ENCODE data around the gene CNTN6. TPM values are rescaled to one million over a fixed set of nuclear protein-coding genes. Genes with fewer than 3 reads are reported as not detected.

CNTN6 gene
- total RNA-seq, 2 donors from 2014 or later, result not detected

GRCh38 chr3:1348547-1348946 lies 255.7 kb downstream of the CNTN6 start:
- no peak overlapping the region for H3K27ac ChIP-seq
- no peaks in the 10 kb centered on the region for H3K36me3 ChIP-seq (replicated peaks in 1 of 2; ENCODE audit: insufficient read depth in 1 of 2, low read depth in 2 of 2)
- no peak for ATAC-seq
- no peak for TF ChIP-seq POLR2A (IDR thresholded peaks at IDR 0.05)
- TF ChIP-seq, protein P1, sequence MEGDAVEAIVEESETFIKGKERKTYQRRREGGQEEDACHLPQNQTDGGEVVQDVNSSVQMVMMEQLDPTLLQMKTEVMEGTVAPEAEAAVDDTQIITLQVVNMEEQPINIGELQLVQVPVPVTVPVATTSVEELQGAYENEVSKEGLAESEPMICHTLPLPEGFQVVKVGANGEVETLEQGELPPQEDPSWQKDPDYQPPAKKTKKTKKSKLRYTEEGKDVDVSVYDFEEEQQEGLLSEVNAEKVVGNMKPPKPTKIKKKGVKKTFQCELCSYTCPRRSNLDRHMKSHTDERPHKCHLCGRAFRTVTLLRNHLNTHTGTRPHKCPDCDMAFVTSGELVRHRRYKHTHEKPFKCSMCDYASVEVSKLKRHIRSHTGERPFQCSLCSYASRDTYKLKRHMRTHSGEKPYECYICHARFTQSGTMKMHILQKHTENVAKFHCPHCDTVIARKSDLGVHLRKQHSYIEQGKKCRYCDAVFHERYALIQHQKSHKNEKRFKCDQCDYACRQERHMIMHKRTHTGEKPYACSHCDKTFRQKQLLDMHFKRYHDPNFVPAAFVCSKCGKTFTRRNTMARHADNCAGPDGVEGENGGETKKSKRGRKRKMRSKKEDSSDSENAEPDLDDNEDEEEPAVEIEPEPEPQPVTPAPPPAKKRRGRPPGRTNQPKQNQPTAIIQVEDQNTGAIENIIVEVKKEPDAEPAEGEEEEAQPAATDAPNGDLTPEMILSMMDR (IDR thresholded peaks at IDR 0.05), result no peak
- no peak overlapping the region for H3K4me3 ChIP-seq
- H3K9me3 ChIP-seq, result no peaks in the 10 kb centered on the region
- DNase-seq, result no peak
- 72 to 77% methylated on average over 3 of the region's 3 CpGs for WGBS, 2 donors
- H3K27me3 ChIP-seq, result no peaks in the 10 kb centered on the region
- intact Hi-C loops (cut with DNase I), result no loop called here
- no peaks in the 10 kb centered on the region for H3K4me1 ChIP-seq

- 50 to 58% methylated on average over 3 of the region's 3 CpGs for WGBS, 2 donors
- Histone ChIP-seq H3K27ac (no peak overlapping the region), H3K27me3 (no peaks in the 10 kb centered on the region), H3K4me3 (no peak overlapping the region), H3K36me3 (replicated peaks in 1 of 2; ENCODE audit: insufficient read depth in 1 of 2, low read depth in 2 of 2) (no peaks in the 10 kb centered on the region), H3K4me1 (no peaks in the 10 kb centered on the region), H3K9me3 (no peaks in the 10 kb centered on the region)
- intact Hi-C loops (cut with DNase I), result no loop called here
- no peak for ATAC-seq
- no peak for DNase-seq
- no peak for TF ChIP-seq POLR2A (IDR thresholded peaks at IDR 0.05)
- TF ChIP-seq, protein P1 (IDR thresholded peaks at IDR 0.05), result no peak
Measured at GRCh38 chr3:1350885-1351284, 258.1 kb downstream of the CNTN6 start.

DNA sequence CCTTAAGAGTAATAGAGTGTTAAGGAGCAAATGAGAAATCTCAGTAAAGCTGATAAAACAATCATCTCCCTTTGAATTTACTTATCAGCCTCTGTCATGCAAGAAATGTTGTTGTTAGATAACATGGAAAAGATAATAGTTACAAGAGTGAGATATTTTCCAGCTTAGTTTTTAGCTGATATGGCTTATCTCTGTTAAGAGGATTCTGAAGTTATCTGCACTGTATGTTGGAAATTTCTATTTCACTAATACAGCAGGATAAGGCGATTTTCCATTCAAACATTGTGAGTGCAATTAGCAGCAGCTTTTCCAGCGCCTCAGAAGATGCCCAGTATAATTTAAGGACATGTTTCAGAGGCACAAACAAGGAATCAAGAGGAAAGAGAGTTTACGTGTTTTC lies 262.9 kb downstream of the CNTN6 start:
- no peak for TF ChIP-seq POLR2A (IDR thresholded peaks at IDR 0.05)
- TF ChIP-seq, protein P1 (IDR thresholded peaks at IDR 0.05), result no peak
- ATAC-seq, result no peak
- Histone ChIP-seq H3K36me3 (replicated peaks in 1 of 2; ENCODE audit: insufficient read depth in 1 of 2, low read depth in 2 of 2) (no peaks in the 10 kb centered on the region), H3K27me3 (no peaks in the 10 kb centered on the region), H3K9me3 (no peaks in the 10 kb centered on the region), H3K4me3 (no peak overlapping the region), H3K4me1 (no peaks in the 10 kb centered on the region), H3K27ac (no peak overlapping the region)
- WGBS, 2 donors, result 44 to 56% methylated on average over 3 of the region's 3 CpGs
- intact Hi-C loops (cut with DNase I), result no loop called here
- DNase-seq, result no peak

DNA sequence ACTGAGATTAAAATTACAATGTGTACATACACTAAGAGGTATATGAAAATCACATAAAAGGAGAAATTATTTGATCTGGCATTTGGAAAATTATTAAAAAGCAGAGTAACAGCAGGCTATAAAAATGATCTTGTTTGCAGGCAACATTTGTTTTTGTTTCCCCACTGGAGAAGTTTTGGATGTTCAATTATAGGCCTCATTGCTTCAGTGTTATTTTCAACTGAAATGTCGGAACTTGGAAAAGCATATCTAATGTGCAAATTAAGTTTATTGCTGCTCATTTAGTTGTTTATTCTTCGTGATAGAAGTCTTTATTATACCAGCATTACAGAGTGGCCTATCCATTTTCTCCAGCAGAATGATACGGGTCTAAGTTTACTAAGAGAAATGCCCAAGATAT lies 263.3 kb downstream of the CNTN6 start:
- Histone ChIP-seq H3K4me3 (no peak overlapping the region), H3K9me3 (no peaks in the 10 kb centered on the region), H3K27me3 (no peaks in the 10 kb centered on the region), H3K36me3 (replicated peaks in 1 of 2; ENCODE audit: insufficient read depth in 1 of 2, low read depth in 2 of 2) (no peaks in the 10 kb centered on the region), H3K27ac (no peak overlapping the region), H3K4me1 (no peaks in the 10 kb centered on the region)
- ATAC-seq, result no peak
- TF ChIP-seq, protein P1 (IDR thresholded peaks at IDR 0.05), result no peak
- TF ChIP-seq POLR2A (IDR thresholded peaks at IDR 0.05), result no peak
- DNase-seq, result no peak
- intact Hi-C loops (cut with DNase I), result no loop called here
- WGBS, 2 donors, result 53% methylated on average over 3 of the region's 3 CpGs

DNA sequence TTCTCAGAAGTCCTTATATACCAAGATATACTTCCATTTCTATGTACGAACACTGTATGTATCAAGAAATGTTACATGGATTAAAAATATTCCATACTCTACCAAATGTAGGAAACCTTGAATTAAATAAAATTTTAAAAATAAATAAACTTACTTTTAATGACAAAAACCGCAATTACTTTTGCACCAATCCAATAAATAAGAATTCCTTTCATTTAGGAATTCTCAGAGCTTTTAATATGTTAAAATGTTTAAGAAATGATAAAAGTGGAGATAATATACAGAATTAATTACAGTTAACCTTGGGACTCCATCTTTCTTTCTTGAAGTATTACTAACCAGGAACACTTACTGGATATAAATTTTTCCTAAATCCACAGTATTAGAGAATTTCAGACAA lies 272.7 kb downstream of the CNTN6 start:
- no peak for TF ChIP-seq POLR2A (IDR thresholded peaks at IDR 0.05)
- TF ChIP-seq, protein P1 (IDR thresholded peaks at IDR 0.05), result no peak
- no peak overlapping the region for H3K4me3 ChIP-seq
- ATAC-seq (no peak), DNase-seq (no peak)
- H3K9me3 ChIP-seq, result no peaks in the 10 kb centered on the region
- no peaks in the 10 kb centered on the region for H3K4me1 ChIP-seq
- H3K27me3 ChIP-seq, result no peaks in the 10 kb centered on the region
- no peaks in the 10 kb centered on the region for H3K36me3 ChIP-seq (replicated peaks in 1 of 2; ENCODE audit: insufficient read depth in 1 of 2, low read depth in 2 of 2)
- 53 to 56% methylated on average over 2 of the region's 2 CpGs for WGBS, 2 donors
- intact Hi-C loops (cut with DNase I), result no loop called here
- no peak overlapping the region for H3K27ac ChIP-seq

All from body of pancreas (tissue), 4 donors.